ENCODE results near the gene ADCY10. TPM values are rescaled to one million over a fixed set of nuclear protein-coding genes. Genes with fewer than 3 reads are reported as not detected.

The ADCY10 gene
- total RNA-seq, 1 experiment from 2014 or later: 0.20 TPM

GRCh38 chr1:167773516-167773915, 140.4 kb downstream of the ADCY10 start:
- no peak overlapping the region for H2AFZ ChIP-seq (ENCODE audit: low read length)
- no peak for TF ChIP-seq CTCF (conservative IDR thresholded peaks at IDR 0.05)
- H3K56ac ChIP-seq (ENCODE audit: insufficient read length, low read depth, low read length): no peak overlapping the region
- no peaks in the 10 kb centered on the region for H3K23me2 ChIP-seq (ENCODE audit: insufficient read length, low read depth, low read length, poor library complexity, severe bottlenecking)
- Mint-ChIP-seq H3K27ac (no peak overlapping the region), H3K4me1 (peaks cover 8 to 17% of the 10 kb centered on the region in 2 experiments), H3K27me3 (ENCODE audit: low read depth) (peaks cover 44% of the 10 kb centered on the region), H3K36me3 (ENCODE audit: insufficient read depth in 1 of 3, low read depth in 3 of 3) (peaks cover 50 to 69% (median 68%) of the 10 kb centered on the region in 3 experiments), H3K4me3 (no peak overlapping the region), H3K9me3 (peaks cover 1 to 7% of the 10 kb centered on the region in 2 experiments; a peak in 3 of 5 replicates)
- no peak overlapping the region for H3K14ac ChIP-seq (ENCODE audit: insufficient read depth, low read length)
- no peak overlapping the region for H4K91ac ChIP-seq (ENCODE audit: insufficient read length, low read depth, low read length)
- no peak overlapping the region for H3K4me2 ChIP-seq (ENCODE audit: insufficient read depth, insufficient read length, low read length)
- no peak overlapping the region for H3K23ac ChIP-seq (ENCODE audit: insufficient read length, low read depth, low read length)
- H2BK120ac ChIP-seq (ENCODE audit: low read depth, low read length, poor library complexity, severe bottlenecking): no peak overlapping the region
- no peaks in the 10 kb centered on the region for H3K79me2 ChIP-seq (ENCODE audit: insufficient read depth, low read length)
- no peak overlapping the region for H3K18ac ChIP-seq (ENCODE audit: insufficient read length, low read depth, low read length)
- H2BK20ac ChIP-seq (ENCODE audit: low read depth, low read length, poor library complexity, severe bottlenecking): no peak overlapping the region
- no peak overlapping the region for H4K8ac ChIP-seq (replicated peaks; ENCODE audit: insufficient read length, low read depth, low read length)
- H3K27ac ChIP-seq (ENCODE audit: insufficient read length, low read depth, low read length): no peak overlapping the region
- no peak overlapping the region for H2BK15ac ChIP-seq (ENCODE audit: low read depth, low read length)
- no peak overlapping the region for H3K4ac ChIP-seq (ENCODE audit: low read depth, low read length)
- H4K20me1 ChIP-seq (ENCODE audit: control insufficient read depth, insufficient read depth, insufficient read length): no peaks in the 10 kb centered on the region
- no peaks in the 10 kb centered on the region for H3K9me3 ChIP-seq (ENCODE audit: control insufficient read depth, low read depth, low read length)
- H3K4me1 ChIP-seq (ENCODE audit: insufficient read depth, low read length): no peaks in the 10 kb centered on the region
- no peak overlapping the region for H3T11ph ChIP-seq (ENCODE audit: low read length)
- no CpG with 5 or more reads among the region's 2 CpGs for WGBS (ENCODE audit: extremely low coverage, insufficient read length, low lambda C conversion rate)
- no peak overlapping the region for H2BK5ac ChIP-seq (ENCODE audit: insufficient read length, low read length)
- DNase-seq: no peak
- H2BK12ac ChIP-seq (ENCODE audit: insufficient read length, low read depth, low read length): no peak overlapping the region
- no peak overlapping the region for H4K5ac ChIP-seq (ENCODE audit: insufficient read length, low read depth, low read length)
- H2AK5ac ChIP-seq (ENCODE audit: insufficient read length, low read length): no peak overlapping the region
- no peaks in the 10 kb centered on the region; the same call in 1 of the 2 replicates for H3K27me3 ChIP-seq (ENCODE audit: insufficient read depth, low read length)
- no peak overlapping the region for H3K9ac ChIP-seq (ENCODE audit: extremely low read depth, insufficient read length, low read length)
- no peaks in the 10 kb centered on the region for H3K79me1 ChIP-seq (ENCODE audit: insufficient read depth, low read depth, low read length, poor library complexity, severe bottlenecking)

Data from H9 (cell line).